ENCODE measurements around the gene S100A12.

S100A12 gene

GRCh38 chr1:153396461-153396860 is 21.0 kb upstream of the S100A12 start:
- DNase-seq: no peak

- DNase-seq: no peak
These were observed 20.4 kb upstream of the S100A12 start for GRCh38 chr1:153395776-153396175.

- DNase-seq: no peak
These were observed 19.8 kb upstream of the S100A12 start for GRCh38 chr1:153395136-153395685.

- no peak for DNase-seq
These were observed 19.0 kb upstream of the S100A12 start for GRCh38 chr1:153394391-153394790.

GRCh38 chr1:153393926-153394325 is 18.5 kb upstream of the S100A12 start:
- no peak for DNase-seq

GRCh38 chr1:153392822-153393221 is 17.4 kb upstream of the S100A12 start:
- no peak for DNase-seq

- no peak for DNase-seq
These were observed 16.8 kb upstream of the S100A12 start for GRCh38 chr1:153392258-153392657.

- DNase-seq: no peak
These were observed 15.7 kb upstream of the S100A12 start, which contains the start of gene S100A8 for GRCh38 chr1:153390938-153391710. S100A8 (minus strand) TSS chr1:153391073; CDS start chr1:153390535, 538 bp downstream.

GRCh38 chr1:153389973-153390879 is 14.8 kb upstream of the S100A12 start:
- DNase-seq: no peak

GRCh38 chr1:153389401-153389800 is 14.0 kb upstream of the S100A12 start:
- DNase-seq: no peak

GRCh38 chr1:153387785-153388184 is 12.4 kb upstream of the S100A12 start:
- DNase-seq: no peak

- DNase-seq: peak; percentile 24
These were observed 11.6 kb upstream of the S100A12 start for GRCh38 chr1:153387001-153387400.

GRCh38 chr1:153386500-153386901 is 11.1 kb upstream of the S100A12 start:
- DNase-seq: peak; percentile 11

- DNase-seq: no peak
These were observed 9.6 kb upstream of the S100A12 start for GRCh38 chr1:153384958-153385580.

- no peak for DNase-seq
These were observed 5.3 kb upstream of the S100A12 start for GRCh38 chr1:153380711-153381110.

GRCh38 chr1:153379591-153379990 is 4.2 kb upstream of the S100A12 start:
- no peak for DNase-seq

- DNase-seq: no peak
These were observed 1.4 kb downstream of the S100A12 start for GRCh38 chr1:153374071-153374470.

GRCh38 chr1:153372571-153372970 is 2.9 kb downstream of the S100A12 start:
- DNase-seq: no peak

GRCh38 chr1:153371231-153371630 is 4.2 kb downstream of the S100A12 start:
- DNase-seq: no peak

GRCh38 chr1:153370146-153370545 is 5.3 kb downstream of the S100A12 start:
- no peak for DNase-seq

- DNase-seq: no peak
These were observed 6.9 kb downstream of the S100A12 start for GRCh38 chr1:153368495-153368894.

GRCh38 chr1:153367090-153367489 is 8.3 kb downstream of the S100A12 start:
- no peak for DNase-seq

GRCh38 chr1:153366261-153366660 is 9.2 kb downstream of the S100A12 start:
- DNase-seq: no peak
